Measurements from ENCODE around the gene TANC1. TPM values are rescaled to one million over a fixed set of nuclear protein-coding genes. Genes with fewer than 3 reads are reported as not detected.

Gene TANC1
- total RNA-seq, 1 experiment from 2014 or later: 2.5 TPM

DNA sequence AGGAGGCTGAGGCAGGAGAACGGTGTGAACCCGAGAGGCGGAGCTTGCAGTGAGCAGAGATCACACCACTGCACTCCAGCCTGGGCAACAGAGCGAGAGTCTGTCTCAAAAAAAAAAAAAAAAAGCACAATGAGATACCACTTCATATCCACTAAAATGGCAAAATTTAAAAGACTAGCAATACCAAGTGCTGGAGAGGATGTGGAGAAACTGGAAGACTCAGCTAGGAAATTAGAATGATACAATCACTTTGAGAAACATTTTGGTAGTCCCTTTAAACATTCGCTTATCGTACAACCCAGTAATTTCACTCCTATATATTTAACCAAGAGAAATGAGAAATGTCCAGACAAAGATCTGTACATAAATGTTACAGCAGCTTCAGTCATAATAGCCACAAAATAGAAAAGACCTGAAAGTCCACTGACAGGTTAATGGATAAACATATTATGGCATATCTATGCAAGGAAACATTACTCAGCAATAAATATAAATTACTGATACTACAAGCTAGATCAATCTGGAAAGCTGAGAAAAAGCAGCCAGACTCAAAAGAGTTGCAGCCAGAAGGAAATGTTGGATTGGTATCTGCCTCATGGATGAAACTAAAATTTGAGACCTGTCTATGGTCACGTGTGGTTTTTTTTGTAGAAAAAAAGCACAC is 278.0 kb downstream of the TANC1 start:
- H4K8ac ChIP-seq (replicated peaks; ENCODE audit: insufficient read length, low read depth, low read length): no peak overlapping the region
- H4K20me1 ChIP-seq (ENCODE audit: control insufficient read depth, insufficient read depth, insufficient read length): no peaks in the 10 kb centered on the region
- WGBS (ENCODE audit: extremely low coverage, insufficient read length, low lambda C conversion rate): no CpG with 5 or more reads among the region's 7 CpGs
- H3K18ac ChIP-seq (ENCODE audit: insufficient read length, low read depth, low read length): no peak overlapping the region
- H3K27me3 ChIP-seq (ENCODE audit: insufficient read depth, low read length): no peaks in the 10 kb centered on the region
- H3K56ac ChIP-seq (ENCODE audit: insufficient read length, low read depth, low read length): no peak overlapping the region
- Mint-ChIP-seq H3K4me1 (peaks cover 0 to 4% of the 10 kb centered on the region in 2 experiments; a peak in 1 of 4 replicates), H3K27ac (no peak overlapping the region), H3K4me3 (no peak overlapping the region), H3K27me3 (ENCODE audit: low read depth) (no peaks in the 10 kb centered on the region), H3K9me3 (no peaks in the 10 kb centered on the region; a peak in 1 of 5 replicates), H3K36me3 (ENCODE audit: insufficient read depth in 1 of 3, low read depth in 3 of 3) (peaks cover 3 to 8% (median 8%) of the 10 kb centered on the region in 3 experiments; a peak in 6 of 7 replicates)
- H4K5ac ChIP-seq (ENCODE audit: insufficient read length, low read depth, low read length): no peak overlapping the region
- no peak overlapping the region for H3K4me2 ChIP-seq (ENCODE audit: insufficient read depth, insufficient read length, low read length)
- H4K91ac ChIP-seq (ENCODE audit: insufficient read length, low read depth, low read length): no peak overlapping the region
- TF ChIP-seq, protein P1, sequence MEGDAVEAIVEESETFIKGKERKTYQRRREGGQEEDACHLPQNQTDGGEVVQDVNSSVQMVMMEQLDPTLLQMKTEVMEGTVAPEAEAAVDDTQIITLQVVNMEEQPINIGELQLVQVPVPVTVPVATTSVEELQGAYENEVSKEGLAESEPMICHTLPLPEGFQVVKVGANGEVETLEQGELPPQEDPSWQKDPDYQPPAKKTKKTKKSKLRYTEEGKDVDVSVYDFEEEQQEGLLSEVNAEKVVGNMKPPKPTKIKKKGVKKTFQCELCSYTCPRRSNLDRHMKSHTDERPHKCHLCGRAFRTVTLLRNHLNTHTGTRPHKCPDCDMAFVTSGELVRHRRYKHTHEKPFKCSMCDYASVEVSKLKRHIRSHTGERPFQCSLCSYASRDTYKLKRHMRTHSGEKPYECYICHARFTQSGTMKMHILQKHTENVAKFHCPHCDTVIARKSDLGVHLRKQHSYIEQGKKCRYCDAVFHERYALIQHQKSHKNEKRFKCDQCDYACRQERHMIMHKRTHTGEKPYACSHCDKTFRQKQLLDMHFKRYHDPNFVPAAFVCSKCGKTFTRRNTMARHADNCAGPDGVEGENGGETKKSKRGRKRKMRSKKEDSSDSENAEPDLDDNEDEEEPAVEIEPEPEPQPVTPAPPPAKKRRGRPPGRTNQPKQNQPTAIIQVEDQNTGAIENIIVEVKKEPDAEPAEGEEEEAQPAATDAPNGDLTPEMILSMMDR (conservative IDR thresholded peaks at IDR 0.05): no peak
- H3K79me2 ChIP-seq (ENCODE audit: insufficient read depth, low read length): no peaks in the 10 kb centered on the region
- DNase-seq: no peak
- no peak overlapping the region for H3K4ac ChIP-seq (ENCODE audit: low read depth, low read length)
- H3K4me1 ChIP-seq (ENCODE audit: insufficient read depth, low read length): no peaks in the 10 kb centered on the region
- no peak overlapping the region for H2BK5ac ChIP-seq (ENCODE audit: insufficient read length, low read length)
- no peaks in the 10 kb centered on the region for H3K9me3 ChIP-seq (ENCODE audit: control insufficient read depth, low read depth, low read length)
- H2BK120ac ChIP-seq (ENCODE audit: low read depth, low read length, poor library complexity, severe bottlenecking): no peak overlapping the region
- H2AFZ ChIP-seq (ENCODE audit: low read length): no peak overlapping the region
- H2BK15ac ChIP-seq (ENCODE audit: low read depth, low read length): no peak overlapping the region
- H3K27ac ChIP-seq (ENCODE audit: insufficient read length, low read depth, low read length): no peak overlapping the region
- H3T11ph ChIP-seq (ENCODE audit: low read length): no peak overlapping the region
- no peak overlapping the region for H3K23ac ChIP-seq (ENCODE audit: insufficient read length, low read depth, low read length)
- no peaks in the 10 kb centered on the region for H3K23me2 ChIP-seq (ENCODE audit: insufficient read length, low read depth, low read length, poor library complexity, severe bottlenecking)
- no peak overlapping the region for H2BK12ac ChIP-seq (ENCODE audit: insufficient read length, low read depth, low read length)
- H2BK20ac ChIP-seq (ENCODE audit: low read depth, low read length, poor library complexity, severe bottlenecking): no peak overlapping the region
- H3K14ac ChIP-seq (ENCODE audit: insufficient read depth, low read length): no peak overlapping the region
- H3K79me1 ChIP-seq (ENCODE audit: insufficient read depth, low read depth, low read length, poor library complexity, severe bottlenecking): no peaks in the 10 kb centered on the region
- no peak overlapping the region for H2AK5ac ChIP-seq (ENCODE audit: insufficient read length, low read length)
- no peak overlapping the region for H3K9ac ChIP-seq (ENCODE audit: extremely low read depth, insufficient read length, low read length)
